Measurements from ENCODE around the gene PHTF2. TPM values are rescaled to one million over a fixed set of nuclear protein-coding genes. Genes with fewer than 3 reads are reported as not detected.
A peak's percentile ranks its signal among the peaks of the same experiment; 100 is the strongest.

The PHTF2 gene
- total RNA-seq, 2 experiments from 2014 or later, result 26.9 to 62.4 TPM

- CTCF ChIA-PET (ENCODE audit: unreplicated experiment), result no interaction called here
Measured at GRCh38 chr7:77770316-77770715, 28.3 kb upstream of the PHTF2 start.

GRCh38 chr7:77771901-77772300 is 26.7 kb upstream of the PHTF2 start:
- Histone ChIP-seq H3K27ac (ENCODE audit: low read depth, low read length, poor library complexity, severe bottlenecking) (no peak overlapping the region), H3K9me3 (ENCODE audit: low read length) (peaks cover 8% of the 10 kb centered on the region), H3K4me2 (ENCODE audit: low read length) (no peak overlapping the region), H3K4me1 (ENCODE audit: insufficient read depth, low read length, poor library complexity, severe bottlenecking) (peaks cover 17% of the 10 kb centered on the region), H3K4me3 (ENCODE audit: low read depth, low read length, poor library complexity, severe bottlenecking) (no peak overlapping the region), H4K20me1 (ENCODE audit: insufficient read depth, low read length) (no peaks in the 10 kb centered on the region), H3K79me2 (ENCODE audit: insufficient read depth, low read depth, low read length) (peaks cover 8% of the 10 kb centered on the region; the same call in 1 of the 2 replicates), H3K36me3 (ENCODE audit: insufficient read depth, low read length) (peaks cover 94% of the 10 kb centered on the region), H3K9me2 (ENCODE audit: insufficient read depth, low read length) (no peaks in the 10 kb centered on the region), H2AFZ (ENCODE audit: low read length) (no peak overlapping the region)
- no TSS peak for BruUV-seq (replicated peaks)
- TF ChIP-seq CTCF (conservative IDR thresholded peaks at IDR 0.05; ENCODE audit: low read length) (no peak), EZH2phosphoT487 (IDR thresholded peaks at IDR 0.05; ENCODE audit: borderline replicate concordance, low read depth, low read length) (no peak)
- ChIA-PET POLR2A (no interaction called here), CTCF (ENCODE audit: unreplicated experiment) (no interaction called here)
- DNase-seq (ENCODE audit: low spot score), result no peak
- intact Hi-C loops (cut with micrococcal nuclease; ENCODE audit: unreplicated experiment), result no loop called here

More at GRCh38 chr7:77770316-77770715, 28.3 kb upstream of the PHTF2 start:
- Histone ChIP-seq H3K79me2 (ENCODE audit: insufficient read depth, low read depth, low read length) (peaks cover 15% of the 10 kb centered on the region; the same call in 1 of the 2 replicates), H3K4me2 (ENCODE audit: low read length) (no peak overlapping the region), H3K27ac (ENCODE audit: low read depth, low read length, poor library complexity, severe bottlenecking) (no peak overlapping the region), H4K20me1 (ENCODE audit: insufficient read depth, low read length) (no peaks in the 10 kb centered on the region), H3K9me3 (ENCODE audit: low read length) (no peaks in the 10 kb centered on the region), H3K4me3 (ENCODE audit: low read depth, low read length, poor library complexity, severe bottlenecking) (no peak overlapping the region), H3K9me2 (ENCODE audit: insufficient read depth, low read length) (no peaks in the 10 kb centered on the region), H2AFZ (ENCODE audit: low read length) (no peak overlapping the region), H3K4me1 (ENCODE audit: insufficient read depth, low read length, poor library complexity, severe bottlenecking) (peaks cover 15% of the 10 kb centered on the region), H3K36me3 (ENCODE audit: insufficient read depth, low read length) (peaks cover 94% of the 10 kb centered on the region)
- POLR2A ChIA-PET, result no interaction called here
- peak; percentile 17 for DNase-seq (ENCODE audit: low spot score)
- BruUV-seq (replicated peaks), result no TSS peak
- intact Hi-C loops (cut with micrococcal nuclease; ENCODE audit: unreplicated experiment), result no loop called here
- TF ChIP-seq CTCF (conservative IDR thresholded peaks at IDR 0.05; ENCODE audit: low read length) (no peak), EZH2phosphoT487 (IDR thresholded peaks at IDR 0.05; ENCODE audit: borderline replicate concordance, low read depth, low read length) (no peak)

GRCh38 chr7:77778535-77778934 is 20.0 kb upstream of the PHTF2 start:
- intact Hi-C loops (cut with micrococcal nuclease; ENCODE audit: unreplicated experiment), result no loop called here
- Histone ChIP-seq H3K79me2 (ENCODE audit: insufficient read depth, low read depth, low read length) (peaks cover 8% of the 10 kb centered on the region; the same call in 1 of the 2 replicates), H3K36me3 (ENCODE audit: insufficient read depth, low read length) (peaks cover 96% of the 10 kb centered on the region), H3K27ac (ENCODE audit: low read depth, low read length, poor library complexity, severe bottlenecking) (no peak overlapping the region), H3K4me3 (ENCODE audit: low read depth, low read length, poor library complexity, severe bottlenecking) (no peak overlapping the region), H3K9me2 (ENCODE audit: insufficient read depth, low read length) (no peaks in the 10 kb centered on the region), H4K20me1 (ENCODE audit: insufficient read depth, low read length) (no peaks in the 10 kb centered on the region), H2AFZ (ENCODE audit: low read length) (no peak overlapping the region), H3K4me1 (ENCODE audit: insufficient read depth, low read length, poor library complexity, severe bottlenecking) (peaks cover 11% of the 10 kb centered on the region), H3K9me3 (ENCODE audit: low read length) (peaks cover 13% of the 10 kb centered on the region), H3K4me2 (ENCODE audit: low read length) (no peak overlapping the region)
- ChIA-PET CTCF (ENCODE audit: unreplicated experiment) (no interaction called here), POLR2A (interaction anchor here (1.2 kb wide), 1 partner anchor 56 kb away, joined by 5 read pairs; no protein-coding TSS in a partner anchor)
- TSS peak; percentile 23 for BruUV-seq (replicated peaks)
- no peak for DNase-seq (ENCODE audit: low spot score)
- TF ChIP-seq EZH2phosphoT487 (IDR thresholded peaks at IDR 0.05; ENCODE audit: borderline replicate concordance, low read depth, low read length) (no peak), CTCF (conservative IDR thresholded peaks at IDR 0.05; ENCODE audit: low read length) (no peak)

Data from OCI-LY7 (cell line).